T1000 (cell line): ENCODE measurements around the gene OBP2B.
"Not testable (repeated sequence)": the region's sequence is repeated elsewhere in the genome, so short reads cannot be mapped to it uniquely, and the experiment has no call there.

Experiments used
- DNase-seq: peaks from one replicate; lab custom pipeline; 2025; ENCODE audit warnings: mixed read lengths; lab: John Stamatoyannopoulos, UW

OBP2B gene

GRCh38 chr9:133208880-133209300, at the start of gene OBP2B:
Gene OBP2B, minus strand, starts transcription at chr9:133209250. Its CDS starts 51 bp downstream, at chr9:133209199.
- DNase-seq = not testable (repeated sequence)

- no peak for DNase-seq
Measured at GRCh38 chr9:133258061-133259015, 49.3 kb upstream of the OBP2B start.

- no peak for DNase-seq
Measured at GRCh38 chr9:133257465-133257956, 48.5 kb upstream of the OBP2B start.

GRCh38 chr9:133256686-133257091, 47.6 kb upstream of the OBP2B start:
- DNase-seq = no peak

- no peak for DNase-seq
Measured at GRCh38 chr9:133256136-133256461, 47.0 kb upstream of the OBP2B start.

GRCh38 chr9:133255371-133256135, 46.5 kb upstream of the OBP2B start:
- DNase-seq = no peak

- no peak for DNase-seq
Measured at GRCh38 chr9:133254471-133254870, 45.4 kb upstream of the OBP2B start.

- no peak for DNase-seq
Measured at GRCh38 chr9:133253268-133253667, 44.2 kb upstream of the OBP2B start.

GRCh38 chr9:133252301-133253020, 43.4 kb upstream of the OBP2B start:
- DNase-seq = no peak

- DNase-seq = no peak
Measured at GRCh38 chr9:133251773-133252172, 42.7 kb upstream of the OBP2B start.

GRCh38 chr9:133251221-133251620, 42.2 kb upstream of the OBP2B start:
- not testable (repeated sequence) for DNase-seq

- no peak for DNase-seq
Measured at GRCh38 chr9:133250741-133251170, 41.7 kb upstream of the OBP2B start.

- DNase-seq = no peak
Measured at GRCh38 chr9:133249337-133249736, 40.3 kb upstream of the OBP2B start.

GRCh38 chr9:133248726-133249295, 39.8 kb upstream of the OBP2B start:
- no peak for DNase-seq

GRCh38 chr9:133247632-133248031, 38.6 kb upstream of the OBP2B start:
- no peak for DNase-seq

- no peak for DNase-seq
Measured at GRCh38 chr9:133246991-133247390, 37.9 kb upstream of the OBP2B start.

- no peak for DNase-seq
Measured at GRCh38 chr9:133246562-133246961, 37.5 kb upstream of the OBP2B start.

- no peak for DNase-seq
Measured at GRCh38 chr9:133242991-133243390, 33.9 kb upstream of the OBP2B start.

GRCh38 chr9:133242241-133242640, 33.2 kb upstream of the OBP2B start:
- DNase-seq = no peak

- no peak for DNase-seq
Measured at GRCh38 chr9:133239533-133240090, 30.6 kb upstream of the OBP2B start.

GRCh38 chr9:133238851-133239532, 29.9 kb upstream of the OBP2B start:
- no peak for DNase-seq
